C4-2B (cell line): ENCODE data around the gene MRPS23.

ENCODE experiments used
- H3K27ac ChIP-seq: fragments of 450-650 bp; 2 replicates; pipeline ENCODE4 v1.5.1; 2017
- ZFX ChIP-seq: fragments of 450-650 bp; IDR thresholded peaks from 2 replicates; pipeline ENCODE4 v1.6.1; 2017
- TF ChIP-seq, protein P1 (sequence below): fragments of 450-650 bp; conservative IDR thresholded peaks from 2 replicates; pipeline ENCODE4 v1.5.1; 2017; ENCODE audit warnings: mild to moderate bottlenecking

The MRPS23 gene

DNA sequence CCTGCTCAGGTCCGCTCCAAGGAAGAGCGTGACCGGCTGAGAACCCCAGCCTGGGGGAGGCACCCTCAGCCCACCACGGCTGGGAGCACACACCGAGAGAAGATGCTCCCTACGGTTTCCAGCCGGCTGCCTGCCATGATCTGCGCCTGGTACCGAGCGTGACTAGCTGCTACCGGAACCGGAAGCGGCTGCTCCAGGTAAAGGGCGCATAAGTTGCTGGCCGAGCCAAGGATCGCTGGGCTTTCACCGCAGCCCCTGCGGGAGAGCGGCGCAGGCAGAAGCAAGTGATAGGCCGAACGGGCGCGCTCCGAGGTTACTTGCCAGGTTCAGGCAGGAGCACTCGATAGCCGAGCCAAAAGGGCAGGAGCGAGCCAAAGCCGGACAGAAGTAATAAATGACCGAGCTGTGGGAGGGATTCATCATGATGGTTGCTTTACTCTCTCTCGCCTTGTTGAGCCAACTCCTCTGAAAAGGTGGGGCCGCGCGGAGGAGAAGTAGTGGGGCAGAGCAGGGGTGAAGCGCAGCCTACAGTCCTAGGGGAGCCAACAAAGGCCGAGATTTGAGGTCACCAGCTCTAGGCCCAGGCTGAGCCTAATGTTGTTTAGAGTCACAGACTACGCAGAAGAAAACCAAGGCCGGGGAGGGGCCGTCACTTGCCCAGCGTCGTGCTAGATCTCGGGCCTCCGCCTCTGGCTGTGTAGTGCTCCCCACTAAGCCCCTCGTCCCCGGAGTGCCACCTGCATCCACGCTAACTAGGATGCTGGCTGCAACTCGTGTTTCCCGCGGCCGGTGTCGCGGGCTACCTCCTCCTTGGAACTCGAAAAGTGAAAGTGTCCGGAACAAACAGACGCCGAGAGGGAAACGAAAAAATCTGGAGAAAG lies at the start of gene MRPS23:
TSS of gene MRPS23 (minus strand) at position 171 of the 881 bp plus-strand sequence. CDS start at position 137, 34 bp downstream.
- TF ChIP-seq ZFX, result peak; percentile 83
- TF ChIP-seq, protein P1, sequence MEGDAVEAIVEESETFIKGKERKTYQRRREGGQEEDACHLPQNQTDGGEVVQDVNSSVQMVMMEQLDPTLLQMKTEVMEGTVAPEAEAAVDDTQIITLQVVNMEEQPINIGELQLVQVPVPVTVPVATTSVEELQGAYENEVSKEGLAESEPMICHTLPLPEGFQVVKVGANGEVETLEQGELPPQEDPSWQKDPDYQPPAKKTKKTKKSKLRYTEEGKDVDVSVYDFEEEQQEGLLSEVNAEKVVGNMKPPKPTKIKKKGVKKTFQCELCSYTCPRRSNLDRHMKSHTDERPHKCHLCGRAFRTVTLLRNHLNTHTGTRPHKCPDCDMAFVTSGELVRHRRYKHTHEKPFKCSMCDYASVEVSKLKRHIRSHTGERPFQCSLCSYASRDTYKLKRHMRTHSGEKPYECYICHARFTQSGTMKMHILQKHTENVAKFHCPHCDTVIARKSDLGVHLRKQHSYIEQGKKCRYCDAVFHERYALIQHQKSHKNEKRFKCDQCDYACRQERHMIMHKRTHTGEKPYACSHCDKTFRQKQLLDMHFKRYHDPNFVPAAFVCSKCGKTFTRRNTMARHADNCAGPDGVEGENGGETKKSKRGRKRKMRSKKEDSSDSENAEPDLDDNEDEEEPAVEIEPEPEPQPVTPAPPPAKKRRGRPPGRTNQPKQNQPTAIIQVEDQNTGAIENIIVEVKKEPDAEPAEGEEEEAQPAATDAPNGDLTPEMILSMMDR, result no peak

DNA sequence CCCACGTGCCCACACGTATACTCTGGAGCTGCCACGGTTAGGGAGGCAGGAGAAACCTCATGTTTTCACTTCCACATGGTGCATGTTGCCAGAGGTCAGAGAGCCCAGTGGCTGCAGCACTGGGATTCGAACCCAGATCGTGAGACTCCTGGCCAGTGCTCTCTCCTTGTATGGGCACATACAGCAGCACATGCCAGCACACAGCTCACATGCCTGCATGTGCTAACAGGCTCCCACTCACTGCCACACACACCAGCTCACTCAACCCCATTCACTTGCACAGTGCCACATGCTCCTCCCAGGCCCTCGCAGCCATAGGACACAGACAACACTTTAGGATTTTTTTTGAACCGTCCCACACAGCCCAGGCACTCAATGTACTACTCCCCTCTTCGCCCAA lies 49.5 kb upstream of the MRPS23 start:
- peak overlapping the region; percentile 95 for H3K27ac ChIP-seq
- TF ChIP-seq ZFX, result no peak
- TF ChIP-seq, protein P1, result no peak

More for the DNA sequence above, at the start of gene MRPS23:
- H3K27ac ChIP-seq, result peak within 1 kb of the TSS; percentile 80

DNA sequence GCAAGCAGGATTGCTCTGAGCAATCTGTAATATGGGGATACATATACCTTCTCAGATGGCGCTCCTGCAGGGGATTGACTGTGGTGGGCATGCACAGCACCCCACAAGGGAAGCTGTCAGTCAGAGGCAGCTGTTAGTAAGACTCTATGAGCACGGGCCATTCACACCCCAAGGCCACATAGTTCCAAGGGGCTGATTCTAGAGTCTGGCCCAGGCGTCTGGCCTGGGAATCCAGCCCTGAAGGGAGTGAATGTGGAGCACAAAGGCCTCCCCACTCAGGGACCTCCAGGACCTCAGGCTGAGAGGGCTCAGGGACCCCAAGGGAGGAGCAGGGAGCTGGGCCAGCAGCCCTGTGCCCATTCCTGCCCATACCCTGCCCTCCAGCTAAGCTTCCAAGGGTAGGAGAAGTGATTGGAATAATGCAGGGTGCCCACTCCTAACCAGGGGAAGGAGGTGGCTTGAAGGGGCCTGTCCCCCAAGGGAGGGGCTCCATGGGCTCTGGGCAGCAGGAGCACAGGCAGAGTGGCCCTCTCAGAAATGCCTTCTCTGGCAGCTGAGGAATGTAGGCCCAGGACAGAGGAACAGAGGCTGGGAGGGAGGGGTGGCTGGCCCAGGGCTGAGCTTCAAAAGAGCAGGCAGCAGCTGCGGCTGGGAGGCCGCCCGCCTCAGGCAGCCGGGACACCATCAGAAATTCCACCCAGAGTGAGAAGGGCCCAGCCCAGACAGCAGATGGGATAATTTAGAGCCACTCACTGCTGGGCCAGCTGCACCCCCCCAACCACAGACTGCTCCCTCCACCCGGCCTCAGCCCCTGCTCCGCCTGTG lies 48.9 kb upstream of the MRPS23 start:
- peak overlapping the region; percentile 95 for H3K27ac ChIP-seq
- TF ChIP-seq ZFX, result no peak
- TF ChIP-seq, protein P1, result no peak

DNA sequence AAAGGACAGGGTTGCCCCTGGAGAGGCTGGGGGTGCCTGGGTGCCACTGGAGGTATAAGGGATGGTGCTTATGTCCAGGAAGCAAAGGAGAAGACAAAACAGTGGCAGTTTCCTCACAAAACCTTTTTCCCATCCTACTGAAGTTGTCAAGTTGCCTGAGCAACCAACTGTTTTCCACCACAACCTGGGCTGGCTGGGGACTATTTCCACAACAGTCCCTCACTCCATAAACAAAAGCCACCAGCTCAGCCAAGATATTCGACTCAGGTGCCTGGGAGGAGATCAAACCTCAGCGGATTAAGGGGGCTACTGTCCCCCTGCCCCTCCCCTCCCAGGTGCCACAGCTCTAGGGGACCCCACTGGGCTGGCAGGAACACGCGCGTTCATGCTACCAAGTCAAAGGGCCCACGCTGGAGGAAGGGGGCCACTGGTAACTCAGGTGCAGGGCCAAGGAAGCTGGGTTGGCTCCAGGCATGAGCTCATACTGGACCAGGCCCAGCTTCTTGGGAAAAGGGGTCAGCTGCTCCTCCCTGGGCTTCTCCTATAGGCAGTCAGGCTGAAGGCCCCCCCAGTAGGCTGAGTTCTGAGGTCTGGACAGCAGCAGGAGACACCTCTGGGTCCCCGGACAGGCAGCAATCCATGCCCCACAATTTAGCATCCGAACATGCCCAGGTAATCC lies 45.7 kb upstream of the MRPS23 start:
- TF ChIP-seq, protein P1, result no peak
- no peak overlapping the region for H3K27ac ChIP-seq

DNA sequence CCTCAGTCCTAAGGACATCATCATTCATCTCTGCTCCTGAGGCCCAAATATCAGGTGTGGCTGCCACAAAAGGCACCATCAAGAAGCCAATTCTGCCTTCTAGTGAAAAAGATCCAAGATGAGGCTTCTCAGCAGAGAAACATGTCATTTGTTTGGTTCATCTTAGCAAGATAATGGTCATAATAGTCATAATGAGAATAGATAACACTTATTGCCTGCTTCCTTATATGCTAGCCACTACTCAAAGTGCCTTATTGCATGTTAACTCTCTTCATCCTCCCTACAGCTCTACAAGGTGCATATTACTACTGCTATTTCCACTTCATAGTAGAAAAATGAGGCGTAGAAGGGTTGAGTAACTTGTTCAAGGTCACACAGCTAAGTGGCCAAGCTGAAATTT lies 45.0 kb upstream of the MRPS23 start:
- no peak for TF ChIP-seq ZFX
- TF ChIP-seq, protein P1, result no peak
- no peak overlapping the region for H3K27ac ChIP-seq

DNA sequence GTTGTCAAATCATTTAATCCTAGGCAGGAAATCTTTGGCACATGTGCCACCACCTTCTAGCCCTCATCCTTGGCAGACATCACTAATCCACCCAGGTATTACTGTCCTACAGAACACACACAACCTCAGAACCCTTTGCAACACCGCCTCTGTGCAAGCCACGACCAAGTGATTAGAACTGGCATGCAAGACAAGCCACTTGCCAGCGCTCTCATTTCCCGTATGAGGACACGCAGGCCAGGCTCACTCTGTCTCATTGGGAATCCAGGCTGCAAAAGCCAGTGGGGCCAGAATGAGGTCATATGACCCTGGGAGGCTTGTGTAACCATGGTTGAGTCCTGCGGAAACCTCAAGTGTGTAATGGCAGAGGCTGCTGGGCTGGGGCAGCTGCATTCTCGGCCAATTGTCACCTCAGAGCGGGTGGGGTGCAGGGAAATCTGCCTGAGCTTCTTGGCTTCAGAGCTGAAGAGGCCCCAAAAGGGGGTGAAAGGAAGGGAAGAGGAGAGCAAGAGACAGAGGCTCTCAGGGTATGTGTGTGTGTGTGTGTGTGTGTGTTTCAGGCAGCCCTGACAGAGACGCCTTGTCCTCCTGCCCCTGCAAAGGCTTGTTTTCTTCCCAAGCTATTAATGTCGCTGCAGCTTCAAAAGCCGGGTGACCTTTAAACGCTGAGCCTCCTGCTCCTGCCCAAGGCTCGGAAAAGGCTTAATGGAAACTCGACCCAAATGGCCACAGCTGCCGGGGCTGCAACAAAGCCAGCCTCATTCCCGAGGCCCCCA lies 43.2 kb upstream of the MRPS23 start:
- TF ChIP-seq, protein P1, result no peak; the same call in 1 of the 2 replicates
- no peak for TF ChIP-seq ZFX
- no peak overlapping the region for H3K27ac ChIP-seq
